SIG-M5 treated with dmso at 0.1 percent for 504 hours (cell line): ENCODE results near the gene MCU.
"Not testable (repeated sequence)": the region's sequence is repeated elsewhere in the genome, so short reads cannot be mapped to it uniquely, and the experiment has no call there.

Source experiments
- DNase-seq: peaks from one replicate; lab custom pipeline; 2025; ENCODE audit not compliant: unreplicated experiment; lab: John Stamatoyannopoulos, UW

The MCU gene

DNA sequence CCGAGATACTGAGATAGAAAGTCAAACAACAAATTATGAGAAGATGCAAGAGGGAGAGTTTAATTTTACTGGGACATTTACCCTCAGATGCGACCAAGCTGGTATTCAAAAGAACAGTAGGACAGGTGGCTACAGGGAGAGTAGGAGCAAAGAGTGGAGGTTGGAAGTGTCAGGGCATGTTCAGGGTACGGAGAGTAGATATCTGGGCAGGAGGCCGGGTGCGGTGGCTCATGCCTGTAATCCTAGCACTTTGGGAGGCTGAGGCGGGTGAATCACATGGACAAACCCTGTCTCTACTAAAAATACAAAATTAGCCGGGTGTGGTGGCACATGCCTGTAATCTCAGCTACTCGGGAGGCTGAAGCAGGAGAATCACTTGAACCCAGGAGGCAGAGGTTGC is 5.5 kb upstream of the MCU start:
- DNase-seq, result not testable (repeated sequence)

DNA sequence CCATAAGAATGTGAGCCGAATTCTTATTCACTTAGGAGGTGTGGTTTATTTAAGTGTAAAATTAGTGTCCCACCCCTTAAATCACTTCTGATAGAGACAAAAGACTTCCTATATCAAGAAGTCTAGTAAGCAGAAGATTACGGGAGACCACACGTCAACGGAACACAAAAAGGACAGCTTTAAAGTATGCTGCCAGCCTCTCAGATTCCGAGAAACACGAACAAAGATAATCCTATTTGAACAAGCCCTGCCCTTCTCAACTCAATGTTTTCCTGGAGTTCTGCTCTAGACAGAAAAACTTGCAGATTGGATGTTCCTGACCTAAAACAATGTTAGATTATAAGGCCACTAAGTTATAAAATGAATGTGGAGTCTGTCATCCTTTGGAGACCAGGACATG is 4.9 kb upstream of the MCU start:
- DNase-seq, result no peak

DNA sequence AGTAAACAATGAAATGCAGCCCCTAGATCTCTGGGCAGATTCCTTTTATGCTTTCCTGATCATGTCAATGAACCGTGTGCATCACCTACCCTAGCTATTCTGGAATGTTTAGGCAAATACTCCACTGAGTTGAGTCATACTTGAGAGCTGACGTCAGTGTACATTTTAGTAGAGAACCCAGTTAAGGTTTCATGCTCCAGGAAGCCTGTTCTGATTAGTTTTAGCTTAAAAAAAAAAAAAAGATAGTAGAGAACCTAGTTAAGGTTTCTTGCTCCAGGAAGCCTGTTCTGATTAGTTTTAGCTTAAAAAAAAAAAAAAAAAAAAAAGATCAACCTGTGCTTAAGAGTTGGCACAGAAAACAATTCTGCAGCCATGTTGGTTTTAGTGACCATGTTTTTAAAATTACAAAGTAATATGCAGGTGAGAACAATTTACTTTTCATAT is 3.7 kb upstream of the MCU start:
- DNase-seq, result no peak

DNA sequence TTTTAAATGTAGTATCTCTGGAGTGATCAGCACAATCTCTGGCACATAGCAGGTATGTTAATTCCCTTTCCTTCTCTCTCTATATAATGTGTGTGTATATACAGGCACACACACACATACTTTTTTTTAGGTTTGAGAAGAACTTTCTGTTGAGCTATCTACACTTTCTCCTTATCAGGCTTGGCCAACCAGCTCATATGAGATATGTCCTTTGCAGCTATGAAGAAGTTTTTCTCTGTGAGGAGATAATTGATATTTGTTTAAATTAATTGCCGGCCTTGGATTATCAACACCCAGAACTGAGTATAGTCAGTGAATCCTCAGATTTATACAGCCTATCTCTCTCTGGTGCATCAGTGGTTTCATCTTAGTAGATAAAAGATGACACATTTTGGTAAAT is 2.3 kb upstream of the MCU start:
- DNase-seq, result no peak

DNA sequence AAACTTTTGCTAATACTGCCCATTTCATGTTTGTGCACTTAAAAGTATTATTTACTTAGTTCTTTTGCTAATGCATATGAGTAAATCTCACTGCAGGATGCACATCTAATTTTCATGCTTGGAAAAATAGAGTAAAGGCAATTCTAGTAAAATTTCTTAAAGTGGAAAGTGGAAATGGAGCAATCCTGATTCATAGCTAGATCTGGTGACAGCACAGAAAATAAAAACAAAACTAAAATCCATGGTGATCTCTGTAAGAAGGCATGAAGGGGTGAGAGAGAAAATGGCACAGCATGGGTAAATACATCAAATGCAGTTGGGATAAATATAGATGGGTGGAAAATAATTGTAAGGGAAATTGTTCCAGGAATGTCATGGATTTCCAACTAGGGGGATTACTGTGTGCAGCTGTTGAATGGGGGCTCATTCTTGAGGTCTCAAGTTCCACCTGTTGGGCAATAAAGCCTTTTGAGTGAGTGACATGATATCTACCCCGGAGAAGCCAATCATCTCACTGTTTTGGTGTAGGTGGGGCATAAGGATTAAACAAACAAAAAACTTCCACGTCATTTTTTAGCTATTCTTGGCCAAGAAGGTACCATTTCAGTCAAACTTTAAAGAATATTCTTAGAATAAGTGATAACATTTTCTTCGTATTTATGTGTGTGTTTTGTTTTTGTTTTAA is 1.7 kb upstream of the MCU start:
- peak; percentile 46 for DNase-seq

DNA sequence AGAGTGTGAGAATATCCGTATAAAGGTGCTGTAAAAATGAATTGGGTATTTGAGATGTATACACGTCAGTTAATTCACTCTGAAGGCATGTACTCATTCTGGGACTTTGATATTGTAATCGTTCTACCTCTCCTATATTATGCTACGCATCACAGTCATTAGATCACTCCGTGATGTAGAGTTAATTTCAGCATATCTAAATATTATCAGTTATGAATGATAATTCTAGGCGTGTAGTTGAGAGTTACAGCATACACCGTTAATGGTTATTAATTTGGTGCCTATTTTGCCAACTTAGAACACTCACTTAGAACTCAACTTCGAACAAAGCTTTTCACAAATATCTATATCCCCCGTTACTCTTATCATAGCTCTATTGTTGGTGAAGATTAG is 477 bp upstream of the MCU start:
- no peak for DNase-seq

DNA sequence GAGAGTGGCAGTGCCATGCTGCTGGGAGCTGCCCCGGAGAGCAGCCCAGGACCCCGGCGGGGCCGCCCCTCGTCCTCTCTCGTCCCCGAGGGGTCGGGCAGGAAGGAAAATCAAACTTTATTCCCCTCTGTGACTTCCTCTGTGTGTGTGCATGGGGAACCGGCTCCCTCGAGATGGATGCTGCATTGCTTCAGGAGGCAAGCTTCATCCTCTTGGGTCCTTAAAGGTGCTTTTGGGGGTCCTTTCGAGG is 726 bp downstream of the MCU start:
- DNase-seq, result no peak

DNA sequence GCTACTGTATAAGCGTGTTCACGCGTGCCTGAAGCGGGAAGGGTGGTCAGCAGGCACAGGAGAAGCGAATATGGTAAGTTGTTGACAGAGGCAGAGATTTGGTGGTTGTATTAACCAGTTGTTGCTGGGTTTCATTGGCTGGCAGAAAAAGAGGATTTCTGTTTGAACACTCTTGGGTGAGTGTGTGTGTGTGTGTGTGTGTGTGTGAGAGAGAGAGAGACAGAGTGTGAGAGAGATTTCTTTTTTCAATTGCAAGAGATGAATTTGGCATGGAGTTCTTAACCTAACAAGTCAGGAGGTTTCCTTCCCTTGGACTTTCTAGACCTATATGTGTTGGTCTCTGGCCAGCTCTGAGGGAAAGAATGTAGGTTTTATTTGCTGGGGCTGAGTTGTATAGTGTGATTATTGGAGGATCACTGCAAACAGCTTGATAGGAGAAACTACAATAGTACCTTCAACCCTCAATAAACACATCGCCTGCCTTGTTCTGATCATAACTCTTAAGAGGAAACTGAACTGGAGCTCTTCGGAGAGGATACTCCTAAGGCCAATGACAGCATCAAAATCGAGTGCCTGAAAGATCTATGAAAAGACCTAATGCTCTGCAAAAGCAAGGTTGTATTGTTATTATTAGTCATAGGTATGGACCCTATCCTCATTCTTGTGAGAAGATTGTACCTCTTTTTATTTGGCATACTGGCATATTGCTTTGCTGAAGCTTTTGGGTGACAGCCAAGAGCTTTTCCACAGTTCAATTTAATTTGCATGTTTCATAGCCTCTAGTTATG is 1.2 kb downstream of the MCU start:
- DNase-seq, result peak; percentile 37

DNA sequence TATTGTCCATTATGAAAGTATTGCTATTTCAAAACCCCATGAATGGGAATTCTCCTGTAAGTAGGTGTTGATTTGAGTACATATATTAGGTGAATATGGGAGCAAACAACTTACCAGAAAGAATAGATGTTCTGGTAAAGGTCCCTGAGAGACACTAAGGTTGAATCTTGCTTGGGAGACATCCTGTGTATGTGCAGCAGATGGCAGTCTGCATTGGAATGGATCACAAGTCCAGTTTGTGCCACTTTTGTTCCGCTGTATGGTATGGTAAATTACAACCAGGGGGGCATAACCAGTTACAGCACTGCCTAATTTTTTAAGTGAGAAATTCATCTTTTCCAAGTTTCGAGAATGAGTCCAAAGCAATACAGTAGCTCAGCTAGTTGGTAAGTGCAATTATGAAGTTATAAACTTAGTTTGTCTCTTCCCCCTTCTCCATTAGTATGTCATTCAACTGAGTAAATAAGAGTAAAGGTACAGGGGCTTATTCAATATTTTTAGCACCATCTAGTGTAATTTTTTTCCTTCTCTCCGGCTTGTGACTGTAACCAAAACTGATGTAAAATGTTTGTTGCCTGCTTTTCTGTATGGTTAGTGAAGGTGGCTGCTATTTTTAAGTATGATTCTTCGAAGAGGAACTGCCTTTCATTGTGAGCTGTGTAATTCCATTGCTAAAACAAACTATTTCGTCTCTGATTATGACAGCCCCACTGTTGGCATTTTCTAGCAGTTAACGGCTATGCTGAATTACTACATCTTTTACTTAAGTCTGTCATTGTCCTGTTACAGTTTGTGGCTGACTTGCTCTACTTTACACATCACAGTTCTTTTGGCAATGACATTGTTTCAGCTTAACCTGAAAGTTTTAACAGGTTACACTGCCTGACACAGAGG is 2.8 kb downstream of the MCU start:
- peak; percentile 91 for DNase-seq

DNA sequence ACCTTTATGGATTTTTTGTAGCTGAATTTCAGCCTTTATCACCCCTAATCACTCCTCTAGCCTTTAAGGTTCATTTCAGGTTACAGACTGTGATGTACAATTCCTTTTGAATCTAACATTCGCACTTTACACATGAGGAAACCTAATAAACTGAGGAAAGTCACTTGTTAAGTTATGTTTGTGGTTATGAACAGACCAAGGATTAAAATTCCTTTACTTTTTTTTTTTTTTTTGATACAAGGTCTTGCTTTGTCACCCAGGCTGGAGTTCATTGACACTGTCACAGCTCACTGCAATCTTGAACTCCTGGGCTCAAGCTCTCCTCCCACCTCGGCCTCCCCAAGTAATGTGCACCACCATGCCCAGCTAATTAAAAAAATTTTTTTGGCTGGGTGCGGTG is 3.6 kb downstream of the MCU start:
- DNase-seq, result no peak

DNA sequence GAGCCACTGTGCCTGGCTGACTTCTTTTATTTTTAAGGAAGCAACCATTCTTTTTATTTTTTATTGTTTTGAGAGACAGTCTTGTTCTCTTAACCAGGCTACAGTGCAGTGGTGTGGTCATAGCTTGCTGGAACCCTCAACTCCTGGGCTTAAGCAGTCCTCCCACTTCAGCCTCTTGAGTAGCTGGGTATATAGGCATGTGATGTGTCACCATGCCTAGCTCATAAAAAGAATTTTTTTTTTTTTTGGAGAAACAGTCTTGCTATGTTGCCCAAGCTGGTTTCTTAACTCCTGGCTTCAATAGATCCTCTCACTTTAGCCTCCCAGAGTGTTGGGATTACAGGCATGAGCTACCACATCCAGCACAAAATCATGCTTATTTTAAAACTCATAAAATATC is 5.8 kb downstream of the MCU start:
- peak; percentile 63 for DNase-seq

DNA sequence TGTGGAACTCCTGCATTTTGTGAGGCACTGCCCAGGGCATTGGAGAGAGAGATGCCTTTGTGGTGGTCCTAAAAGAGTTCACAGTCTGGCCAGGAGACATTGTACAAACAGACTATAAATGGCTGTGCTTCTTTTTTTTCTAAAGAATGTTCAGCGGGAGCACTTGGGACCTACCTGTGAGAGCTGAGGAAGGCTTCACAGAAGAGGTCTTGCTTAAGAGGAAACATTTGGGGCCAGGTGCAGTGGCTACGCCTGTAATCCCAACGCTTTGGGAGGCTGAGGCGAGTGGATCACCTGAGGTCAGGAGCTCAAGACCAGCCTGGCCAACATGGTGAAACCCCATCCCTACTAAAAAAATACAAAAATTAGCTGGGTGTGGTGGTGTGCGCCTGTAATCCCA is 10.5 kb downstream of the MCU start:
- not testable (repeated sequence) for DNase-seq

DNA sequence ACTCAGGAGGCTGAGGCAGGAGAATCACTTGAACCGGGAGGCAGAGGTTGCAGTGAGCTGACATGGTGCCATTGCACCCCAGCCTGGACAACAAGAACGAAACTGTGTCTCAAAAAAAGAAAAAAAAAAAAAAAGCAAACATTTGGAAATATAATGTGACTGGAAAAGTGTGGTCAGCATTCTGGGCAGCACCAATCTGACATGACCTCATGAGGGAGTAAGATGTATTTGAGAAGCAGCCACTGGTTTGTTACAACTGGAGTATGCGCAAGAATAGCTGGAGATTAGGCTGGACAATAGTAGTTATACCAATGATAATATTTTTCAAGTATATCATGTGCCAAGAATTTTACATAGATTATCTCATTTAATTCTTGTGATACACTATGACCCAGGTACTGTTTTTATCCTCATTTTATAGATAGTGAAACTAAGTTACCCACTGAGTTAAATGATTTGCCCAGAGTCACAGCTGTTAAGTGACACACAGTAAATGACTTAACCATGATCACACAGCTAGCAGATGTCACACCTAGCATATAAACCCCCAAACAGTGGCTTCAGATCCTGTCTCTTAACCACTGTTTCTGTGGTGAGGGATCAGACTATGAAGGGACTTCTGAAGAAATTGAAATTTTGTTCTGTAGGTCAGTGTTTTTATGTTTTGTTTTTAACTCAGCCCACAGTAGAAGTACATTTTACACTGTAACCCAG is 11.1 kb downstream of the MCU start:
- no peak for DNase-seq

DNA sequence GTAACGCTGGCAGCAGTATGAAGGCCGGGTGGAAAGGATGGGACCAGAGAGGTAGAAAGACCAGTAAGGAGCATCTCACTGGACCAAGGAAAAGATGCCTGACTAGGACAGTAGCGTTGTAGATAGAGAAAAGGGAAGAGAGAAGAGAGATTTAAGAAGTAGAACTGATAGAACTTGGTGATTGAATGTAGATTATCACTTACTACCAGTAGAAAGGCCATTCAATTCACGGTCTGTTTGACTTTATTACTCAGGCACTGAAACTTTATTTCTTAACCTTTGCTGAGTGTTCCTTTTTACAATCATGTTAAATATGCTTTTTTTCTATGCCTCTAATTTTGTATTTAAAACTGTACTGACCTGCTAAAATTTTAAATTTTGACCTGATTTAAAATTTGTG is 12.2 kb downstream of the MCU start:
- DNase-seq, result no peak

DNA sequence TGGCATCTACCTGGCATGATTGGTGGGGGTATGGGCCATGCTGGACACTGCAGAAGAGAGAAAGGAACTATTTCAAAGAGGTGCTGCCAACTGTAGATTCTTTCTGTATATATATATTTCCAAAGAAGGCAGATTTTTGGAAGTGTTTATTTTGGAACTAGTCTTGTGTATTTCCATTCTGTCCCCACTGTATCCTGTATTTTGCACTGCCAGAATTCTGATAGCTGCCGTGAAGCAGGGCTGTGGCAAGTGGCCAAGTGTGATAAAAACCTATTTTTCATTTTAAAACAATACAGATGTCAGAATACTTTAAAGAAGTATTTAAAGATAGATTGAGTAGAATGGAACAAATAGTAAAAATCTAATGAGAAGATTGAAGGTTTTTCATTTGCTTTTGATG is 17.1 kb downstream of the MCU start:
- DNase-seq, result no peak

DNA sequence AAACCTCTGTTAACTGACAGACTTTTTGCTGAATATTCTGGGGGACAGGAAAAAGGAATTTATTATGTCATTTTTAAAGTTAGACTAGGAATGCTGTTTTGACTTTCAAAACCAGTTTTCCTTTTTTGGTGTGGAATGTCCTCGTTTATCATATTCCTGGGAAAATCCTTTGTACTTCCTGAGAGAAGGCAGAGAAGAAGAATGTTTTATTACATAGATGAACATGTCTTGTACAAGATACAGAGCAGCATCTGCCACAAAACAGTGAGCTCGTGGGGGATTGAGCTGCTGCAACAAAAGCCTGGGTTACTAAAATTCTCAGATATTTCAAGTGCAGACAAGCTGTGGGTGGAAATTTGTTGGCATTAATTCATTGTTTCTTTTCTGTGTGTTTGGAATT is 20.2 kb downstream of the MCU start:
- no peak for DNase-seq

DNA sequence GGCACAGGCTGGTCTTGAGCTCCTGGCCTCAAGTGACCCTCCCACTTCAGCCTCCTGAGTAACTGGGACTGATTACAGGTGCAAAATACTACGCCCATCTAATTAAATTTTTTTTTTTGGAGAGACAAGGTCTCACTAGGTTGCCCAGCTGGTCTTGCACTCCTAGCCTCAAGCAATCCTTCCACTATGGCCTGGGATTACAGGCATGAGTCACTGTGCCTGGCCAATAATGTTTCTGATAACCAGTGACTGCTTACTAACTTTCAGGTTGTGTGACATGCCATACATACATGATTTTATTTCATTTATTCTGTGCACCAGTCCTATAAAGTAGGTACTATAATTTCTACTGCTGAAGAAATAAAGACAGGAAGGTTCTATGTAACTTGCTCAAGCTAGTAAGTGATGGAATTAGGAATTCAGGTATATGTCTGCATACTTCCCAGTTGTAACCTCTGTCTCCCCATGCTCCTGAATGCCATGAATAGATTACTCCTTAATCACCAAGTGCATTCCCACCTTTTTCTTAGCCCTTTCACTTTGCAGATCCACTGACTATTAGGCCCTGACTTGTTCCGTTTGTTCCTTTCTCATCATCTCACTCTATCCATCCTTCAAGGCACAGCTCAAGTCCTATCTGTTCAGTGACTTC is 28.1 kb downstream of the MCU start:
- no peak for DNase-seq

DNA sequence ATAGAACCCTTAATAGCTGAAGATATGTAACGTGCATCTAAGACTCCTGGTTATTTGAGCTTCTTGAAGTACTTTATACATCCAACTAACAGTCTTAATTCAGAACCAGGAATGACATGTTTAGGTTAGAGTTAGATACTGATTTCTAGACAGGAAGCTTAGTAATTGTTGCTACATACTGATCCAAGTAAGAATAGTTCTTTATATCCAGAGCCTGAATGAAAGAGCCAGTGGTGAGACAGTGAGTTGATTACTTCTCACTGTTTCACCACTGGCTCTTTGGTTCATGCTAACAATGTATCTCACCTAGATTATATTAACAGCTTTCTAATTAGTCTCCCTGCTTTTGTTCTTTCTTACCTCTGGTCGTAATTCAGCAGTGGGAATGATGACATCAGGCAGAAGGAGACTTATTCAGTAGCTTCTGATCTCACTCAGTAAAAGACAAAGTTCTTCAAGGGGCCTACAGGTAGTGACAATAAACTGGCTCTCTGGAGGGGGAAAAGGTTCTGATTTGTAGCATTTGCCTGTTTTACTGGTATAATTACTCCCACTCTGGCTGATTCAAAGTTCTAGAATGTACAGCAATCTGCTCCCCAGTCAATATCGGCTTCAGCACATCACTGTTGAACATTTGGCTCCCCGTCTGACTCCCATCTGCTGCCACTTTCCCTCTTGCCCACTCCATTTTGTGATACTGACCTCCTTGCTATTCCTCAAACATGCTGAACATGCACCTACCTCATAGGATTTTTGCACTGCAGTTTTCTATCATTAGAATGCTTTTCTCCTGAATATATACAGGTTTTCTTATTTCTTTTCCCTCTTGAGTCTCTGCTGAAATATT is 29.1 kb downstream of the MCU start:
- no peak for DNase-seq

DNA sequence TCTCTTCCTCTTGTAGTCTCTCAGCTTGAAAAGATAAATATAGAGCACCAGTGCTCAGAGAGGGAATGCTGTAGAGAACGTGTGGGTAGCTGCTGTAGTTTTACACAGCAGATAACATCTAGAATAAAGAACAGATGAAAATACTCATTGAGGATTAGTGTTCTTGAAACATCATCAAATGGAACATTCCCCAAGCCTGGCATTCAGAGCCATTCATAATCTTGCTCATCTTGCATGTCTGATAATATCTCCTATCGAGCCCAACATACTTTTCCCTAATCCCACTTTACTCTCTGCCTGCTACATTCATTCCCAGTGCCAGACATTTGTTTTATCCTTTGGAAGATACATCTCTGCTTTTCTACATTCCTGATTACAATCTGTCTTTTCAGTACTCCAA is 35.2 kb downstream of the MCU start:
- no peak for DNase-seq

DNA sequence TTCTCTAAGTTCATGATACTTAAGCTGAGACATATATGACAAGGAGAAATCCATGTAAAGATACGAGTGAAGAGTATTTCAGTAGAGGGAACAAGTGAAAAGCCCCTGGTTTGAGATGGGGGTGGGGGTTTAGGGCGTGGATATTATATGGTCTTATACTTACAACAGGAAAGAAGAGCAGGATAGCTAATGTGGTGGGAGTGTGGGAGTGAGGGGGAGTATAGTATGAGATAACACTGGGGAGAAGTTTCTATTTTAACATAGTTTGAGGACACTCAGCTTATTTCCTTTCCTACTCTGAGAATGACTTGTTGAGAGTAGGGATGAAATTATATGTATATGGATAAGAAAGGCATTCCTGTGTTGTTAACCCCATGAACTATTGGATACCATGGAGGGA is 36.5 kb downstream of the MCU start:
- DNase-seq, result no peak
